Calu3 (cell line): ENCODE results near the gene MRPL33. TPM values are rescaled to one million over a fixed set of nuclear protein-coding genes. Genes with fewer than 3 reads are reported as not detected.

ENCODE experiments used
- BruUV-seq: library from RNA; stranded (reverse); fragments of 400-500 nt; replicated peaks from 2 replicates; lab custom pipeline; 2021; lab: Mats Ljungman, UMichigan
- CTCF ChIA-PET: fragments of 300-600 bp; sonication (Branson Sonifier 250); formaldehyde crosslinking; loops from one replicate; lab custom pipeline; 2022; ENCODE audit warnings: antibody characterized with exemption; lab: Charles Lee
- DNase-seq: peaks from one replicate; pipeline ENCODE4 v3.0.0; 2022
- H3K27ac Mint-ChIP-seq: one replicate; pipeline ENCODE4 v1.8.0; 2022; ENCODE audit warnings: mixed read lengths; ENCODE audit not compliant: unreplicated experiment
- H3K27me3 Mint-ChIP-seq: one replicate; pipeline ENCODE4 v1.8.0; 2022; ENCODE audit warnings: mixed read lengths; ENCODE audit not compliant: unreplicated experiment
- H3K36me3 Mint-ChIP-seq: one replicate; pipeline ENCODE4 v1.8.0; 2022; ENCODE audit warnings: mild to moderate bottlenecking, moderate library complexity, mixed read lengths; ENCODE audit not compliant: insufficient read depth, unreplicated experiment
- H3K4me1 Mint-ChIP-seq: one replicate; pipeline ENCODE4 v1.8.0; 2022; ENCODE audit warnings: mild to moderate bottlenecking, low read depth, mixed read lengths; ENCODE audit not compliant: unreplicated experiment
- H3K4me3 Mint-ChIP-seq: one replicate; pipeline ENCODE4 v1.8.0; 2022; ENCODE audit warnings: mild to moderate bottlenecking, low read depth, moderate library complexity, mixed read lengths; ENCODE audit not compliant: unreplicated experiment
- H3K9me3 Mint-ChIP-seq: one replicate; pipeline ENCODE4 v1.8.0; 2022; ENCODE audit warnings: low read depth, mixed read lengths; ENCODE audit not compliant: unreplicated experiment
- CTCF ChIP-seq: fragments of 200-600 bp; IDR thresholded peaks from one replicate; pipeline ENCODE4 v1.8.0; 2022; ENCODE audit warnings: antibody characterized with exemption; ENCODE audit not compliant: unreplicated experiment
- intact Hi-C: fragments of 100-400 bp; cut with micrococcal nuclease; formaldehyde crosslinking; loops from one replicate; pipeline ENCODE4 v1.10.0; 2022; ENCODE audit not compliant: unreplicated experiment
- total RNA-seq: library from RNA; stranded (reverse); gene quantifications from 2 replicates; pipeline ENCODE4 v1.2.3, GENCODE V29; 2022

The MRPL33 gene
- total RNA-seq, 1 experiment from 2014 or later, result 82.9 TPM

DNA sequence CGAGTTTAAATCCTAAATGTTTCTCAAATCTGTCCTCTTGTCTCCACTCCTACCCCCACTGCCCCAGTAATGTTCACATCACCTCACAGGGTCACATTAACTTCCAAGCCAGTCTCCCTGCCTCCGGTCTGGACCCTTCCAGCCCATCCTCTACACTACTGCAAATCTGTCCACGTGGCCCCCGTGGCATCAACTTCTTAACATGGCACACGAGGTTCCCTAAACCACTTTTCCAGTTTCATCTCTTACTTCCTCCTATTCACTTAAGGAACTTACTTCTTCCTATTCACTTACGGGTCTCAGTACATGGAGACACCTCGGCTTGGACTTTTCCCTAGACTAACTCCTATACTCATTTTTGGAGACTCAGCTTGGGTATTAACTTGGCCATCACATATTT lies 27.0 kb downstream of the MRPL33 start:
- H3K4me3 Mint-ChIP-seq, result no peak overlapping the region
- intact Hi-C loops, result loop anchor here (10.0 kb wide), 1 partner anchor 126 kb away; no protein-coding TSS in a partner anchor
- CTCF ChIA-PET, result interaction anchor here (0.6 to 1.0 kb wide), 4 partner anchors 11 to 1750 kb away, joined by 3 to 4 read pairs (median 4); no protein-coding TSS in a partner anchor
- peaks cover 60% of the 10 kb centered on the region for H3K4me1 Mint-ChIP-seq
- BruUV-seq, result TSS peak; percentile 87
- DNase-seq, result no peak
- peaks cover 6% of the 10 kb centered on the region for H3K36me3 Mint-ChIP-seq
- H3K27ac Mint-ChIP-seq, result peak overlapping the region; percentile 67
- no peak for TF ChIP-seq CTCF
- H3K9me3 Mint-ChIP-seq, result no peaks in the 10 kb centered on the region
- no peaks in the 10 kb centered on the region for H3K27me3 Mint-ChIP-seq

DNA sequence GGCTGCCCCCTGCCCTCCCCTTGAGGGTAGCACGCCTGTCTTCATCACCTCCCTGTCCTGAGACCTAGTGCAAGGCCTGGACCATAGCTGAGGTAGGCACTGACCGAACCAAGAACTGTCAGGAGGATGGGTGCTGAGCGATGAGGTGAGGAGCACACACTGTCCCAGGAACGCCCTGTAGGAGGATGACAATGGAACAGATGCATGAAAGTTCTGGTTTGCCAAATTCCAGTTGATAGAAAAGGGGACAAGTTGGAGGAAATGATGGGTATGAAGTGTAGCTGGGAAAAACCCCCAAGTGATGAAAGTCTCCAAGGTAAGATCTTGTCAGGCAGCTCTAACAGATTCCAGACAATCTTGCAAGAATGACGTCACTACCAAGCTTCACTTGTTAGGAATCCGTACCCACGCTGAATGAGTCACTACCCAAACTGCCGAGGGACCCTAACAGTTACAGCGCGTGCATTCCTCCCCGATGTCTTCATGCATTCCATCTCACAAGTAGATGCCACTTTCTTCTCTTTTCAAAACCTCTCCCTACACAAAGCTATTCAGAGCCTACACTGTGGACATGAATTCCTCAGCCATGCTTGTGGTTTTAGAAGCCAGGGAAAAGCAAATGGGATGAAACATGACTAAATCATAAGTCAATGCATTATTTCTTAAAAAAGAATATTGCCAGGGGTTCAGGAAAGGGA lies 27.6 kb downstream of the MRPL33 start:
- H3K36me3 Mint-ChIP-seq, result peaks cover 6% of the 10 kb centered on the region
- BruUV-seq, result no TSS peak
- H3K4me3 Mint-ChIP-seq, result no peak overlapping the region
- no peaks in the 10 kb centered on the region for H3K9me3 Mint-ChIP-seq
- intact Hi-C loops, result loop anchor here (10.0 kb wide), 1 partner anchor 126 kb away; no protein-coding TSS in a partner anchor
- H3K27me3 Mint-ChIP-seq, result no peaks in the 10 kb centered on the region
- no peak for TF ChIP-seq CTCF
- CTCF ChIA-PET, result interaction anchor here (0.6 to 1.0 kb wide), 6 partner anchors 10 to 1749 kb away, joined by 3 to 9 read pairs (median 4); no protein-coding TSS in a partner anchor
- DNase-seq, result peak; percentile 83
- H3K4me1 Mint-ChIP-seq, result peaks cover 57% of the 10 kb centered on the region
- peak overlapping the region; percentile 67 for H3K27ac Mint-ChIP-seq

- BruUV-seq, result TSS peak; percentile 92
- intact Hi-C loops, result loop anchor here (10.0 kb wide), 2 partner anchors 125 to 595 kb away; partner anchors contain the start of gene FOSL2
- no peak overlapping the region for H3K4me3 Mint-ChIP-seq
These were observed 28.1 kb downstream of the MRPL33 start for GRCh38 chr2:27799646-27800010.

GRCh38 chr2:27800856-27801255 lies 29.3 kb downstream of the MRPL33 start:
- Mint-ChIP-seq H3K36me3 (peaks cover 6% of the 10 kb centered on the region), H3K27ac (peak overlapping the region; percentile 67), H3K4me1 (peaks cover 50% of the 10 kb centered on the region), H3K27me3 (no peaks in the 10 kb centered on the region), H3K9me3 (no peaks in the 10 kb centered on the region), H3K4me3 (no peak overlapping the region)
- CTCF ChIA-PET, result interaction anchor here (0.9 kb wide), 1 partner anchor 14 kb away, joined by 7 read pairs; no protein-coding TSS in a partner anchor
- no peak for TF ChIP-seq CTCF
- BruUV-seq, result no TSS peak
- DNase-seq, result no peak
- intact Hi-C loops, result loop anchor here (10.0 kb wide), 1 partner anchor 594 kb away; the partner anchor contains the start of gene FOSL2

More at GRCh38 chr2:27799646-27800010, 28.1 kb downstream of the MRPL33 start:
- no peaks in the 10 kb centered on the region for H3K27me3 Mint-ChIP-seq
- DNase-seq, result peak; percentile 41
- peaks cover 6% of the 10 kb centered on the region for H3K36me3 Mint-ChIP-seq
- H3K27ac Mint-ChIP-seq, result peak overlapping the region; percentile 67
- peaks cover 57% of the 10 kb centered on the region for H3K4me1 Mint-ChIP-seq
- no peaks in the 10 kb centered on the region for H3K9me3 Mint-ChIP-seq
- TF ChIP-seq CTCF, result no peak
- CTCF ChIA-PET, result interaction anchor here (0.7 to 1.0 kb wide), 3 partner anchors 10 to 96 kb away, joined by 4 to 9 read pairs (median 5); no protein-coding TSS in a partner anchor
